Endothelial cell of umbilical vein (primary cell): ENCODE data around the gene L3MBTL4. TPM values are rescaled to one million over a fixed set of nuclear protein-coding genes. Genes with fewer than 3 reads are reported as not detected.

Experiments
- BruUV-seq: library from RNA; stranded (reverse); fragments of 400-500 nt; replicated peaks from 2 replicates; lab custom pipeline; 2021; lab: Mats Ljungman, UMichigan
- CTCF ChIA-PET: fragments of 300-600, 350-600 bp; sonication (Branson Sonifier 250); formaldehyde crosslinking; loops from one replicate; lab custom pipeline; 2021; ENCODE audit warnings: antibody characterized with exemption, inconsistent platforms; lab: Charles Lee
- POLR2A ChIA-PET: fragments of 300-600, 350-600 bp; sonication (Branson Sonifier 250); formaldehyde crosslinking; loops from one replicate; lab custom pipeline; 2021; ENCODE audit warnings: antibody characterized with exemption, inconsistent platforms; lab: Charles Lee
- DNase-seq: peaks from one replicate; pipeline ENCODE4 v3.0.0-alpha.2; 2011; ENCODE audit warnings: low read depth, low spot score
- FAIRE-seq: peaks from 2 replicates; lab custom pipeline; 2011; peaks lifted over from hg19 to GRCh38; lab: Jason Lieb, UNC
- H2AFZ ChIP-seq: 2 replicates; pipeline ENCODE4 v1.6.0; 2012; ENCODE audit warnings: low read depth, low read length, control low read depth, inconsistent platforms
- H3K27ac ChIP-seq: 2 replicates; pipeline ENCODE4 v1.5.1; 2011; ENCODE audit warnings: low read depth, mild to moderate bottlenecking, control low read depth, low read length, moderate library complexity; ENCODE audit not compliant: insufficient read depth
- H3K27me3 ChIP-seq, 2 experiments: 2 replicates each; pipeline versions ENCODE4 v1.6.0 to v1.6.1; 2011; ENCODE audit warnings: low read length in 2 of 2, mixed read lengths in 1 of 2; ENCODE audit not compliant: control insufficient read depth in 2 of 2, insufficient read depth in 2 of 2
- H3K36me3 ChIP-seq, 2 experiments: 2 replicates in 1 of 2; 3 replicates in 1 of 2; pipeline ENCODE4 v1.5.1; 2011; ENCODE audit warnings: low read length in 2 of 2, mild to moderate bottlenecking in 1 of 2, moderate library complexity in 1 of 2; ENCODE audit not compliant: control insufficient read depth in 2 of 2, insufficient read depth in 2 of 2; ENCODE audit errors: extremely low read depth in 1 of 2
- H3K4me1 ChIP-seq: 3 replicates; pipeline ENCODE4 v1.5.1; 2011; ENCODE audit warnings: mild to moderate bottlenecking, low read length; ENCODE audit not compliant: control insufficient read depth, insufficient read depth; ENCODE audit errors: extremely low read depth
- H3K4me2 ChIP-seq: 2 replicates; pipeline ENCODE4 v1.6.1; 2011; ENCODE audit warnings: low read length, control low read depth, mixed read lengths; ENCODE audit not compliant: insufficient read depth
- H3K4me3 ChIP-seq, 3 experiments: fragments of 200-600 bp in 1 of 3; sonication (generic), shearing (Covaris generic) in 1 of 3; replicated peaks in 1 of 3; 2 replicates each; pipeline ENCODE4 v1.5.1; 2011 to 2016; ENCODE audit warnings: control low read depth in 3 of 3, low read length in 3 of 3, mild to moderate bottlenecking in 2 of 3, inconsistent platforms in 1 of 3, low read depth in 1 of 3, moderate library complexity in 1 of 3; ENCODE audit not compliant: insufficient read depth in 1 of 3
- H3K79me2 ChIP-seq: 2 replicates; pipeline ENCODE4 v1.6.0; 2012; ENCODE audit warnings: low read length, inconsistent platforms; ENCODE audit not compliant: control insufficient read depth, insufficient read depth
- H3K9ac ChIP-seq: replicated peaks from 2 replicates; pipeline ENCODE3; 2011; ENCODE audit warnings: low read length, control low read depth; ENCODE audit not compliant: insufficient read depth; ENCODE audit errors: extremely low read depth
- H3K9me1 ChIP-seq: replicated peaks from 3 replicates; pipeline ENCODE4 v1.6.0; 2011; ENCODE audit warnings: mild to moderate bottlenecking, low read length; ENCODE audit not compliant: control insufficient read depth, insufficient read depth; ENCODE audit errors: extremely low read depth
- H3K9me3 ChIP-seq: replicated peaks from 2 replicates; pipeline ENCODE4 v1.5.1; 2012; ENCODE audit warnings: low read length, inconsistent platforms; ENCODE audit not compliant: control insufficient read depth, insufficient read depth
- H4K20me1 ChIP-seq: replicated peaks from 2 replicates; pipeline ENCODE3; 2011; ENCODE audit warnings: mild to moderate bottlenecking, low read length; ENCODE audit not compliant: control insufficient read depth, insufficient read depth; ENCODE audit errors: extremely low read depth
- CTCF ChIP-seq, 2 donors: IDR thresholded peaks; 1 replicate in 1 of 2; 2 replicates in 1 of 2; pipeline ENCODE4 v1.5.1; 2011; ENCODE audit warnings: low read length in 2 of 2, mild to moderate bottlenecking in 2 of 2, moderate library complexity in 2 of 2, control low read depth in 1 of 2, inconsistent platforms in 1 of 2, low read depth in 1 of 2; ENCODE audit not compliant: insufficient read depth in 1 of 2; ENCODE audit errors: extremely low read depth in 1 of 2
- EZH2 ChIP-seq: IDR thresholded peaks from 2 replicates; pipeline ENCODE4 v1.6.1; 2012; ENCODE audit warnings: borderline replicate concordance, low read depth, mild to moderate bottlenecking, moderate library complexity, low read length, inconsistent platforms; ENCODE audit not compliant: severe bottlenecking
- FOS ChIP-seq: IDR thresholded peaks from 2 replicates; pipeline ENCODE4 v1.6.1; 2011; ENCODE audit warnings: mild to moderate bottlenecking, low read length, moderate library complexity, borderline replicate concordance; ENCODE audit not compliant: insufficient read depth
- GATA2 ChIP-seq: IDR thresholded peaks from 2 replicates; pipeline ENCODE4 v1.7.0; 2011; ENCODE audit warnings: low read depth, mild to moderate bottlenecking, moderate library complexity, mixed read lengths, low read length; ENCODE audit not compliant: insufficient read length, insufficient read depth
- JUN ChIP-seq: IDR thresholded peaks from 2 replicates; pipeline ENCODE4 v1.6.1; 2011; ENCODE audit warnings: borderline replicate concordance, low read depth; ENCODE audit not compliant: insufficient read length, insufficient read depth
- MAX ChIP-seq: IDR thresholded peaks from 2 replicates; pipeline ENCODE4 v1.6.1; 2011; ENCODE audit not compliant: insufficient read depth, insufficient read length
- MYC ChIP-seq: IDR thresholded peaks from one replicate; pipeline ENCODE4 v1.6.1; 2011; ENCODE audit warnings: mild to moderate bottlenecking, low read depth, low read length
- POLR2A ChIP-seq: IDR thresholded peaks from 2 replicates; pipeline ENCODE4 v1.6.1; 2012; ENCODE audit warnings: low read depth, mild to moderate bottlenecking, control low read depth, low read length
- POLR2AphosphoS5 ChIP-seq: IDR thresholded peaks from 2 replicates; pipeline ENCODE4 v1.6.1; 2012; ENCODE audit warnings: low read depth, mild to moderate bottlenecking, control low read depth, low read length, moderate library complexity; ENCODE audit not compliant: insufficient read depth
- dilution Hi-C: fragments of 300-500 bp; cut with MboI; formaldehyde crosslinking; loops from one replicate; pipeline ENCODE4 v1.15.0; 2019; ENCODE audit warnings: low sequenced_read_pairs; ENCODE audit not compliant: extremely low pct_ligation_motif_present
- intact Hi-C: fragments of 100-400 bp; cut with micrococcal nuclease; formaldehyde crosslinking; loops from one replicate; pipeline ENCODE4 v1.10.0; 2022
- polyA plus RNA-seq, 4 experiments: library from polyadenylated mRNA; depleted of rRNA in 3 of 4; stranded (reverse) in 3 of 4; unstranded in 1 of 4; fragments of >200 nt; gene quantifications; 2 replicates each; pipeline versions ENCODE4 v1.2.1 to v1.2.3, GENCODE V29; 2011 to 2012; ENCODE audit warnings: missing spikeins in 1 of 4
- total RNA-seq: library from RNA; stranded (reverse); gene quantifications from 2 replicates; pipeline ENCODE4 v1.2.3, GENCODE V29; 2021

L3MBTL4 gene
- total and polyA plus RNA-seq, 2 donors (not counting 3 experiments of a cell fraction or from before 2014, with no cell fraction given), result 0.80 TPM; not detected in 1

DNA sequence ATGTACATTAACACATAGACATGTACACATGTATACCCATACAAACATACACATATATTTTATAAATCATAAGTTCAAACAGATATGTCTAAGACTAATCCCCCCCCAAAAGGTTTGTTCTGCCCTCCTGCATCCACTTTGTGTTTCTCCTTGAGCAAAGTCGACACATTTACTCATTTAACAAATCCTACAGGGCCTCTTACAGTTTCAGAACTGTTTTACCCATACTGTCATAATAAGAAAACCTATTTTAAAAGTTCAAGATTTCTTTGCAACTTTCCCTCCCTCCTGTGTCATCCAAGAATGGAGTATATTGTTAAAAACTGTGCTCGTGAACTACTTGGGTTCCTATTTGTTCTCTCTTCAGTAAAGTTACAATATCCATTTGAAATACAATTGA, 166.7 kb downstream of the L3MBTL4 start:
- dilution Hi-C loops, result no loop called here

More for the DNA sequence above, 166.7 kb downstream of the L3MBTL4 start:
- Histone ChIP-seq H2AFZ (no peak overlapping the region), H4K20me1 (no peaks in the 10 kb centered on the region), H3K4me1 (no peaks in the 10 kb centered on the region), H3K9me3 (no peaks in the 10 kb centered on the region), H3K27ac (no peak overlapping the region), H3K36me3 (no peaks in the 10 kb centered on the region), H3K79me2 (no peaks in the 10 kb centered on the region), H3K4me2 (no peak overlapping the region), H3K27me3 (no peaks in the 10 kb centered on the region), H3K4me3 (no peak overlapping the region), H3K9ac (no peak overlapping the region), H3K9me1 (no peaks in the 10 kb centered on the region)
- DNase-seq (no peak), FAIRE-seq (no peak)
- no TSS peak for BruUV-seq
- TF ChIP-seq GATA2 (no peak), POLR2AphosphoS5 (no peak), POLR2A (no peak), CTCF (IDR thresholded peaks at IDR 0.05; ENCODE audit: extremely low read depth in 1 of 2, insufficient read depth in 1 of 2, low read depth in 1 of 2, low read length in 2 of 2) (no peak), EZH2 (no peak), JUN (no peak), FOS (no peak), MAX (no peak), MYC (no peak)
- intact Hi-C loops, result no loop called here
- CTCF ChIA-PET, result no interaction called here
- POLR2A ChIA-PET, result no interaction called here
